ENCODE data around the gene GPR75. TPM values are rescaled to one million over a fixed set of nuclear protein-coding genes. Genes with fewer than 3 reads are reported as not detected.

GPR75 gene
- total and polyA plus RNA-seq, 2 of the 8 experiments (the other 6 are each of a cell fraction or from before 2014, with no cell fraction given): 3.5 to 4.3 TPM

GRCh38 chr2:53818854-53819435 lies 40.8 kb downstream of the GPR75 start (continued):
- no peak for TF ChIP-seq CBX5 (IDR thresholded peaks at IDR 0.05; ENCODE audit: low read depth, low read length)

Measured in H1 (cell line).